GM12878 (cell line): ENCODE measurements around the gene SLC4A9. TPM values are rescaled to one million over a fixed set of nuclear protein-coding genes. Genes with fewer than 3 reads are reported as not detected.

Experiments used
- CHD2 ChIP-seq: IDR thresholded peaks from 2 replicates; pipeline ENCODE4 v1.6.1; 2011; ENCODE audit warnings: low read depth, low read length, improper control_type of control experiment, borderline replicate concordance
- MAX ChIP-seq: IDR thresholded peaks from 2 replicates; pipeline ENCODE4 v1.6.1; 2012; ENCODE audit warnings: low read depth, low read length, improper control_type of control experiment
- NFIC ChIP-seq: IDR thresholded peaks from 2 replicates; pipeline ENCODE4 v1.6.1; 2012; ENCODE audit warnings: low read depth, mild to moderate bottlenecking, inconsistent platforms, low read length, moderate library complexity
- NRF1 ChIP-seq: conservative IDR thresholded peaks from 2 replicates; pipeline ENCODE4 v1.6.1; 2011; ENCODE audit warnings: mild to moderate bottlenecking, low read depth, low read length, improper control_type of control experiment
- SUPT20H ChIP-seq: IDR thresholded peaks from 2 replicates; pipeline ENCODE4 v1.6.1; 2011; ENCODE audit warnings: low read depth, mild to moderate bottlenecking, low read length, moderate library complexity, borderline replicate concordance; ENCODE audit not compliant: control insufficient read depth
- polyA plus RNA-seq, 11 experiments: library from polyadenylated mRNA; depleted of rRNA in 4 of 11; unstranded in 6 of 11; stranded (reverse) in 5 of 11; fragments of >200 nt; fragmentation: Nextera tagmentation in 4 of 11; fragmentation: Illumina TruSeq in 1 of 11; extraction: Ambion mirVana in 4 of 11; extraction: Trizol in 1 of 11; gene quantifications; 1 replicate in 1 of 11; 2 replicates in 10 of 11; pipeline versions ENCODE4 v1.2.1 to v1.2.3, GENCODE V29; 2011 to 2016; ENCODE audit warnings: inconsistent platforms in 2 of 11, missing spikeins in 2 of 11, low read depth in 1 of 11
- total RNA-seq, 4 experiments: library from RNA; depleted of rRNA in 3 of 4; stranded (reverse); fragments of >200 nt in 3 of 4; fragmentation: Illumina TruSeq in 1 of 4; extraction: Trizol in 1 of 4; gene quantifications; 2 replicates each; pipeline versions ENCODE4 v1.2.1 to v1.2.3, GENCODE V29; 2013 to 2021
- TF ChIP-seq, protein P1 (sequence below): fragments of 450-650 bp; IDR thresholded peaks from 2 replicates; pipeline ENCODE4 v1.6.1; 2017; ENCODE audit warnings: mild to moderate bottlenecking, moderate library complexity
- TF ChIP-seq, protein P2 (sequence below): IDR thresholded peaks from 2 replicates; pipeline ENCODE4 v1.6.1; 2011; ENCODE audit warnings: mild to moderate bottlenecking, low read depth, low read length, moderate library complexity; ENCODE audit not compliant: insufficient replicate concordance

Gene SLC4A9
- total and polyA plus RNA-seq, 10 of the 15 experiments (the other 5 are each of a cell fraction or from before 2014, with no cell fraction given) = 0.03 to 0.05 (median 0.05) TPM; not detected in 7

DNA sequence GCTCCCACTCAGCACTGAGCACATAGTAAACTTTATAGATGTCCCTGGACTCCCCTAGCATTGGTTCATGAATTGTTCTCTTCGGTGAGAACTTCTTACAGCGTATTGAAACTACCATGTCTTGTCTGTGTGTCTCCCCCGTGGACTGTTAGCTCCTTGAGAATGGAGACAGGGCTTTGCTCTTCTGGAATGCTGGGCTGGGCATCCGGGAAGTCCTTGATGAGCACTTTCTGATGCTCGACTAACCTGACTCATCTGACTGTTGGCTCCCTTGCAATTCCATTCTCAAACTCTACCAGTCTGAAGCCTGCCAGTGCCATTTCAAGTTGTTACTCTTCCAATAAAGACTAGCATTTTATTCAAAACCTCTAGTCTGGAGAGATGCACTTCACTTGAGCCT is 42.1 kb upstream of the SLC4A9 start (continued):
- TF ChIP-seq, protein P1, sequence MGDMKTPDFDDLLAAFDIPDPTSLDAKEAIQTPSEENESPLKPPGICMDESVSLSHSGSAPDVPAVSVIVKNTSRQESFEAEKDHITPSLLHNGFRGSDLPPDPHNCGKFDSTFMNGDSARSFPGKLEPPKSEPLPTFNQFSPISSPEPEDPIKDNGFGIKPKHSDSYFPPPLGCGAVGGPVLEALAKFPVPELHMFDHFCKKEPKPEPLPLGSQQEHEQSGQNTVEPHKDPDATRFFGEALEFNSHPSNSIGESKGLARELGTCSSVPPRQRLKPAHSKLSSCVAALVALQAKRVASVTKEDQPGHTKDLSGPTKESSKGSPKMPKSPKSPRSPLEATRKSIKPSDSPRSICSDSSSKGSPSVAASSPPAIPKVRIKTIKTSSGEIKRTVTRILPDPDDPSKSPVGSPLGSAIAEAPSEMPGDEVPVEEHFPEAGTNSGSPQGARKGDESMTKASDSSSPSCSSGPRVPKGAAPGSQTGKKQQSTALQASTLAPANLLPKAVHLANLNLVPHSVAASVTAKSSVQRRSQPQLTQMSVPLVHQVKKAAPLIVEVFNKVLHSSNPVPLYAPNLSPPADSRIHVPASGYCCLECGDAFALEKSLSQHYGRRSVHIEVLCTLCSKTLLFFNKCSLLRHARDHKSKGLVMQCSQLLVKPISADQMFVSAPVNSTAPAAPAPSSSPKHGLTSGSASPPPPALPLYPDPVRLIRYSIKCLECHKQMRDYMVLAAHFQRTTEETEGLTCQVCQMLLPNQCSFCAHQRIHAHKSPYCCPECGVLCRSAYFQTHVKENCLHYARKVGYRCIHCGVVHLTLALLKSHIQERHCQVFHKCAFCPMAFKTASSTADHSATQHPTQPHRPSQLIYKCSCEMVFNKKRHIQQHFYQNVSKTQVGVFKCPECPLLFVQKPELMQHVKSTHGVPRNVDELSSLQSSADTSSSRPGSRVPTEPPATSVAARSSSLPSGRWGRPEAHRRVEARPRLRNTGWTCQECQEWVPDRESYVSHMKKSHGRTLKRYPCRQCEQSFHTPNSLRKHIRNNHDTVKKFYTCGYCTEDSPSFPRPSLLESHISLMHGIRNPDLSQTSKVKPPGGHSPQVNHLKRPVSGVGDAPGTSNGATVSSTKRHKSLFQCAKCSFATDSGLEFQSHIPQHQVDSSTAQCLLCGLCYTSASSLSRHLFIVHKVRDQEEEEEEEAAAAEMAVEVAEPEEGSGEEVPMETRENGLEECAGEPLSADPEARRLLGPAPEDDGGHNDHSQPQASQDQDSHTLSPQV = no peak
- TF ChIP-seq NRF1 (no peak), SUPT20H (no peak), NFIC (no peak), MAX (no peak), CHD2 (no peak)
- TF ChIP-seq, protein P2, sequence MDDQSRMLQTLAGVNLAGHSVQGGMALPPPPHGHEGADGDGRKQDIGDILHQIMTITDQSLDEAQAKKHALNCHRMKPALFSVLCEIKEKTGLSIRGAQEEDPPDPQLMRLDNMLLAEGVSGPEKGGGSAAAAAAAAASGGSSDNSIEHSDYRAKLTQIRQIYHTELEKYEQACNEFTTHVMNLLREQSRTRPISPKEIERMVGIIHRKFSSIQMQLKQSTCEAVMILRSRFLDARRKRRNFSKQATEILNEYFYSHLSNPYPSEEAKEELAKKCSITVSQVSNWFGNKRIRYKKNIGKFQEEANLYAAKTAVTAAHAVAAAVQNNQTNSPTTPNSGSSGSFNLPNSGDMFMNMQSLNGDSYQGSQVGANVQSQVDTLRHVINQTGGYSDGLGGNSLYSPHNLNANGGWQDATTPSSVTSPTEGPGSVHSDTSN = no peak
